ENCODE results near the gene PLXNC1.

PLXNC1 gene

GRCh38 chr12:94162108-94162507 lies 13.7 kb downstream of the PLXNC1 start:
- H3K27ac ChIP-seq, result no peak overlapping the region
- no peak for TF ChIP-seq CTCF (conservative IDR thresholded peaks at IDR 0.05)
- no peak for TF ChIP-seq ZFX (IDR thresholded peaks at IDR 0.05)

- TF ChIP-seq CTCF (conservative IDR thresholded peaks at IDR 0.05) (no peak), ZFX (IDR thresholded peaks at IDR 0.05) (no peak)
- no peak overlapping the region for H3K27ac ChIP-seq
Measured at GRCh38 chr12:94163850-94164249, 15.5 kb downstream of the PLXNC1 start.

- TF ChIP-seq ZFX (IDR thresholded peaks at IDR 0.05) (no peak), CTCF (conservative IDR thresholded peaks at IDR 0.05) (no peak)
- no peak overlapping the region for H3K27ac ChIP-seq
Measured at GRCh38 chr12:94165138-94165537, 16.8 kb downstream of the PLXNC1 start.

GRCh38 chr12:94165670-94166364 lies 17.4 kb downstream of the PLXNC1 start:
- TF ChIP-seq CTCF (conservative IDR thresholded peaks at IDR 0.05), result no peak
- TF ChIP-seq ZFX (IDR thresholded peaks at IDR 0.05), result no peak
- H3K27ac ChIP-seq, result no peak overlapping the region

GRCh38 chr12:94167071-94167755 lies 18.8 kb downstream of the PLXNC1 start:
- H3K27ac ChIP-seq, result no peak overlapping the region
- TF ChIP-seq CTCF (conservative IDR thresholded peaks at IDR 0.05) (no peak), ZFX (IDR thresholded peaks at IDR 0.05) (no peak)

GRCh38 chr12:94167756-94168416 lies 19.5 kb downstream of the PLXNC1 start:
- TF ChIP-seq CTCF (conservative IDR thresholded peaks at IDR 0.05) (no peak), ZFX (IDR thresholded peaks at IDR 0.05) (no peak)
- H3K27ac ChIP-seq, result no peak overlapping the region

- no peak overlapping the region for H3K27ac ChIP-seq
- TF ChIP-seq CTCF (conservative IDR thresholded peaks at IDR 0.05) (no peak), ZFX (IDR thresholded peaks at IDR 0.05) (no peak)
Measured at GRCh38 chr12:94169495-94169894, 21.1 kb downstream of the PLXNC1 start.
